GM12864 (cell line): ENCODE results near the gene FCHO1.

Experiments
- DNase-seq: peaks from one replicate; pipeline ENCODE4 v3.0.0-alpha.2; 2011; ENCODE audit warnings: low read depth
- H3K4me3 ChIP-seq: 2 replicates; pipeline ENCODE4 v1.5.1; 2011; ENCODE audit warnings: mild to moderate bottlenecking, low read depth, low read length, control low read depth
- TF ChIP-seq, protein P1 (sequence below): IDR thresholded peaks from 2 replicates; pipeline ENCODE4 v1.5.1; 2011; ENCODE audit warnings: low read depth, mild to moderate bottlenecking, moderate library complexity, low read length, control low read depth, inconsistent platforms; ENCODE audit errors: missing control alignments

The FCHO1 gene

DNA sequence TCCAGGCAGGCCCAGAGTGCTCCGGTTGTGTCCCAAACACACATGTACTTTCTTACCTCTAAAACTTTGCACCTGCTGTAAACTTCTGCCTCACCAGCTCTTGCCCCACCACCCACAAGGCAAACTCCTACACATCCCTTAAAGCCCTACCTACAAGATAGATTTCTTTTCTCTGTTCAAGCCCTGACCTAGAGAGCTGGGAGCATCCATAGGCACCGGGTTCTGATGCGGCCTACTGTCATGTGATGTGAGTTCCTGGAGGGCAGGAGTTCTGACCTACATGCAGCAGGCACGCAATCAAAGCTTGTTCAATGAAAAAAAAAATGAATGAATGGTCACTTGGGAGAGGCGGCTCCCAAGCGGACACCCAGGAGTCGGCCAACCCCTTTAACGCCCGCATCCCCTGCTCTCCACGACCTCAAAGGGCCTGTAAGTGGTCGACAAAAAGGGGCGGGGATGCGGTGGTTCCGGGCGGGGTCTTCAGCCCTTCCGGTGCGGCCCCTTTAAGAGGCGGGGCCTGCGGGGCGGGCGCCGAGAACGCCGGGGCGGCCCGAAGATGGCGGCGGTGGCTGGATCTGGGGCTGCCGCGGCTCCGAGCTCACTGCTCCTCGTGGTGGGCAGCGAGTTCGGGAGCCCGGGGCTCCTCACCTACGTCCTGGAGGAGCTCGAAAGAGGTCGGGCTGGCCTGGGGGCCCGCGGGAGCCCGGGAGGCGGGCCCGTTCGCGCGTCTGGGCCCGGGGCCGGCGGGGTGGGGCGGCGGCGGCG lies 32.1 kb upstream of the FCHO1 start, which contains the start of gene MAP1S:
TSS of gene MAP1S (plus strand) at position 534 of the 765 bp plus-strand sequence. CDS start at position 557, 23 bp downstream.
- H3K4me3 ChIP-seq: peak within 1 kb of the TSS; percentile 98
- no peak for DNase-seq
- TF ChIP-seq, protein P1, sequence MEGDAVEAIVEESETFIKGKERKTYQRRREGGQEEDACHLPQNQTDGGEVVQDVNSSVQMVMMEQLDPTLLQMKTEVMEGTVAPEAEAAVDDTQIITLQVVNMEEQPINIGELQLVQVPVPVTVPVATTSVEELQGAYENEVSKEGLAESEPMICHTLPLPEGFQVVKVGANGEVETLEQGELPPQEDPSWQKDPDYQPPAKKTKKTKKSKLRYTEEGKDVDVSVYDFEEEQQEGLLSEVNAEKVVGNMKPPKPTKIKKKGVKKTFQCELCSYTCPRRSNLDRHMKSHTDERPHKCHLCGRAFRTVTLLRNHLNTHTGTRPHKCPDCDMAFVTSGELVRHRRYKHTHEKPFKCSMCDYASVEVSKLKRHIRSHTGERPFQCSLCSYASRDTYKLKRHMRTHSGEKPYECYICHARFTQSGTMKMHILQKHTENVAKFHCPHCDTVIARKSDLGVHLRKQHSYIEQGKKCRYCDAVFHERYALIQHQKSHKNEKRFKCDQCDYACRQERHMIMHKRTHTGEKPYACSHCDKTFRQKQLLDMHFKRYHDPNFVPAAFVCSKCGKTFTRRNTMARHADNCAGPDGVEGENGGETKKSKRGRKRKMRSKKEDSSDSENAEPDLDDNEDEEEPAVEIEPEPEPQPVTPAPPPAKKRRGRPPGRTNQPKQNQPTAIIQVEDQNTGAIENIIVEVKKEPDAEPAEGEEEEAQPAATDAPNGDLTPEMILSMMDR: no peak

DNA sequence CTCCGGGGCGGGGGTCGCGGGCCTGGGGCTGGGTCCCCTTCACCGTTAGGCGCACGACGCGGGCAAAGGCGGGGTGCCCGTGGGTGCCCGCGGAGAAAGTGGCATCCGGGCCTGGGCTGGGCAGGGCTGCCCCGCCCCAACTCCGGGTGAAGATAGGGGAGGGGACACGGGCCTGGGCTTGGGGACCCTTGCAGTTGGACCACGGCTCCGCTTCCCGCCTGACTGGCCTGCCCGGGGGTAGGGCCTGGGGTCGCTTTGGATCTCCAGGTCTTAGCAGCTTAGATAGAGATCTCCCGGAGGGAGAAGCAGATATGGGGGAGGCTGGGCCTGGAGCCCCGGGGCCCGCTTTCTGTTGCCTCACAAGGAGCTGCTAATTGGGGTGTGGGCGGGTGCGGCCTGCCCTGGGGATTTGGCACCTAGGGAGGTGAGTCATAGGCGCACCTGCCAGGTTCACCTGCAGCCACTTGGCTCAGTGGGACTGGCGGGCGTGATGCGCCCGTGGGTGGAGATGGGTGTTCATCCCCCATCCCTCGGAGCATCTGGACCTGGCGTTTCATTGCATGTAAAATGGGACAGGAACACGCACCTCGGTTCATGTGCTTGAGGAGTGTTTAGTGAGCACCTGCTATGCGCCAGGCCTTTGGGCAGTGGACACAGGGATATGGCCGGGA lies 31.4 kb upstream of the FCHO1 start:
- TF ChIP-seq, protein P1: no peak
- DNase-seq: no peak
- H3K4me3 ChIP-seq: peak overlapping the region; percentile 98

DNA sequence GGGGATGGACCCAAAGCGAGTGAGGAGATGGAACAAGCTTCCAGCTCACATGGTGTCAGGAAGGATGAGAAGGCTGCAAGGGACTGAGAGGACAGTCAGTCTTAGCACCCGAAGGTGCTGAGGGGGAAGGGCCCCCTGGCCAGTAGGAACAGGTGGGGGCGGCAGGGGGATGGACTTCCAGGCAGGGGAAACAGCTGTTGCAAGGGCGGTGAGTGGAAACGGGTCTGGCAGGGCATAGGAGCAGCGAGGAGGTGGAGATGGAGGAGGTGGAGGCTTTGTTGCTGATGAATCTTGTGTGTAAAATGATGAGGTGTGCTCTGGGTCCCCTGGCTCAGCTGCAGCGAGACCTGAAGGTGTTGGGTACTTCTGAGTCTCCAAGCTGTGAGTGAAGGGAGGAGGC lies 30.8 kb upstream of the FCHO1 start:
- TF ChIP-seq, protein P1: no peak
- peak overlapping the region; percentile 98 for H3K4me3 ChIP-seq
- DNase-seq: no peak

DNA sequence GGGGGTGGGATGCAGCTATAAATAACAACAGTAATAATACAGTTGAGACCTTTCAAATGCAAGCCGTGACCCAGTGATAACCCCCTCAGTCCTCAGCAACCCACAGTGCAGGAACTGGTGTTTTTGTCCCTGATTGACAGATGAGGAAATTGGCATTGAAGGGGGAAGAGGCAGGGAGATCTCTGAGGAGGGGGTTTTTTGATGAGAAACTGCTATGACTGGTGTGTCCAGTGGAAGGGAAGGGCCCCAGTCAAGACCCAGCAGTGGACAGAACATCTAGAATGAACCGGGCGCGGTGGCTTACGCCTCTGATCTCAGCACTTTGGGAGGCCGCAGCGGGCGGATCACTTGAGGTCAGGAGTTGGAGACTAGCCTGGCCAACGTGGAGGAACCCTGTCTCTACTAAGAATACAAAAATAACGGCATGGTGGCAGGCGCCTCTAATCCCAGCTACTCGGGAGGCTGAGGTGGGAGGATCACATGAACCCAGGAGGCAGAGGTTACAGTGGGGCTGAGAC lies 30.1 kb upstream of the FCHO1 start:
- TF ChIP-seq, protein P1: no peak
- H3K4me3 ChIP-seq: no peak overlapping the region
- DNase-seq: no peak

DNA sequence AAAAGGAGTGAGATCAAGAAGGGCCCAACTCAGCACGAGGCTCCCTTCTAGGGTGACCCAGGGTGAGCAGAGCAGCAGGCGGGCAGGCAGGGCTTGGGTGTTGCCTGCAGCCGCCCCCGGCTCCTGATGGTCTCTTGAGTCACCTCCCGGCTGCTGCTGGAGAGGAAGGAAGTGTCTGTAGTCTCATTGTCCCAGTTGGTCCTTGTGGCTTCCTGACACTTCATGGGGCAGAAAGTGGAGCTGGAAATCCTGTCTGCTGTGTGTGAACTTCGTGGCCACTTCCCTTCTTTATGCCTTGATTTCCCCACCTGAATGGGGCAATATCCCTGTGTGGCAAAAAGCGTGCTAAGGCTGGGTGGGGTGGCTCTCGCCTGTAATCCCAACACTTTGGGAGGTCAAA lies 29.5 kb upstream of the FCHO1 start:
- H3K4me3 ChIP-seq: no peak overlapping the region
- TF ChIP-seq, protein P1: no peak
- no peak for DNase-seq

DNA sequence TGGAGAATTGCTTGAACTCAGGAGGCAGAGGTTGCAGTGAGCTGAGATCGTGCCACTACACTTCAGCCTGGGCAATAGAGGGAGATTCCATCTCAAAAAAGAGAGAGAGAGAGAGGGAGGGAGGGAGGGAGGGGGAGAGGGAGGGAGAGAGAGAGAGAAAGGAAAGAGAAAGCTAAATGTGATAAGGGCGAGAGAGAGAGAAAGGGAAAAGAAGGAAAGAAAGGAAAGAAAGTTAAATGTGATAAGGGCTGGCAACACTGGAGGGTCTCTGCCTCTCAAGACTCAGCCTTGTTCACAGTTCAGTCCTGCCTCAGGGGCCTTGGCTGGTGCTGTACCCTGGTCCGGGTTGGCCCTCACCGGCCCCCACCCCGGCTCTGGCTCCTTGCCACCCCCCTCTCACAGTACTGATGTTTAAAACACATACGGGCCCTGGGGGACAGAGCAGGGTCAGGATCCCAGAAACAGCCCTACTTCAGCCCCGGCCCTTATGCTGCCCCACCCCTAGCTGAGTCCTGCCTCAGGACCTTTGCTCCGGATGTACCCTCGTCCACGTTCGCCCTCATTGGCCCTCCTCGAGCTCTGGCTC lies 28.5 kb upstream of the FCHO1 start:
- no peak for DNase-seq
- H3K4me3 ChIP-seq: no peak overlapping the region
- TF ChIP-seq, protein P1: no peak
